ENCODE data around the gene NPPC.

- no peak for TF ChIP-seq CTCF (IDR thresholded peaks at IDR 0.05)
- TF ChIP-seq RFX5 (IDR thresholded peaks at IDR 0.05; ENCODE audit: low read length): no peak
- no peak for TF ChIP-seq RXRA (IDR thresholded peaks at IDR 0.05; ENCODE audit: borderline replicate concordance, low read depth)
- no peak for TF ChIP-seq REST (IDR thresholded peaks at IDR 0.05; ENCODE audit: low read depth, low read length)
- TF ChIP-seq ZBTB33 (IDR thresholded peaks at IDR 0.05; ENCODE audit: borderline replicate concordance, low read depth): no peak
- TF ChIP-seq POLR2AphosphoS5 (IDR thresholded peaks at IDR 0.05; ENCODE audit: low read depth, low read length): no peak
- no peak for TF ChIP-seq MXI1 (IDR thresholded peaks at IDR 0.05; ENCODE audit: low read depth, low read length)
- TF ChIP-seq FOXJ3 (CRISPR knock-in tag; IDR thresholded peaks at IDR 0.05): no peak
- no peak for TF ChIP-seq GABPA (IDR thresholded peaks at IDR 0.05; ENCODE audit: low read depth)
- no peak for TF ChIP-seq TEAD4 (IDR thresholded peaks at IDR 0.05; ENCODE audit: borderline replicate concordance, insufficient read depth)
- TF ChIP-seq EP300 (IDR thresholded peaks at IDR 0.05; ENCODE audit: borderline replicate concordance in 1 of 2, low read depth in 1 of 2, low read length in 1 of 2): no peak
- TF ChIP-seq NRF1 (IDR thresholded peaks at IDR 0.05; ENCODE audit: low read depth, low read length): no peak
Measured at GRCh38 chr2:231966886-231967285, 40.7 kb upstream of the NPPC start.
